Activated CD4-positive, CD25-positive, alpha-beta regulatory T cell treated with anti-CD3 and anti-CD28 coated beads, Interleukin-2, amount 50 U/mL, for 16 hours (primary cell): ENCODE measurements around the gene TERT.

Experiments
- DNase-seq: peaks from one replicate; pipeline ENCODE4 v3.0.0-alpha.2; 2020; ENCODE audit warnings: low read depth, low spot score

The TERT gene

GRCh38 chr5:1219098-1219767 lies 75.6 kb downstream of the TERT start:
- DNase-seq: no peak

GRCh38 chr5:1218351-1219080 lies 76.4 kb downstream of the TERT start:
- no peak for DNase-seq

- DNase-seq: no peak
Observed at GRCh38 chr5:1217596-1218206, 77.2 kb downstream of the TERT start.

- no peak for DNase-seq
Observed at GRCh38 chr5:1216918-1217295, 78.0 kb downstream of the TERT start.

GRCh38 chr5:1216211-1216917 lies 78.5 kb downstream of the TERT start:
- DNase-seq: no peak

- DNase-seq: no peak
Observed at GRCh38 chr5:1215320-1216096, 79.4 kb downstream of the TERT start.

GRCh38 chr5:1214936-1215220 lies 80.0 kb downstream of the TERT start:
- no peak for DNase-seq

- DNase-seq: no peak
Observed at GRCh38 chr5:1214163-1214935, 80.5 kb downstream of the TERT start.

- DNase-seq: no peak
Observed at GRCh38 chr5:1213508-1214162, 81.2 kb downstream of the TERT start.

GRCh38 chr5:1212881-1213280 lies 82.0 kb downstream of the TERT start:
- no peak for DNase-seq

GRCh38 chr5:1212271-1212670 lies 82.6 kb downstream of the TERT start:
- no peak for DNase-seq

- DNase-seq: no peak
Observed at GRCh38 chr5:1211701-1212100, 83.2 kb downstream of the TERT start.

- no peak for DNase-seq
Observed at GRCh38 chr5:1210832-1211251, 84.0 kb downstream of the TERT start.

- no peak for DNase-seq
Observed at GRCh38 chr5:1209896-1210776, 84.7 kb downstream of the TERT start.

GRCh38 chr5:1209489-1209852 lies 85.4 kb downstream of the TERT start:
- DNase-seq: no peak

- DNase-seq: no peak
Observed at GRCh38 chr5:1208743-1209488, 86.0 kb downstream of the TERT start.

GRCh38 chr5:1208221-1208742 lies 86.6 kb downstream of the TERT start:
- no peak for DNase-seq

GRCh38 chr5:1207555-1207954 lies 87.3 kb downstream of the TERT start:
- DNase-seq: no peak
